ENCODE data around the gene ASIC2.

ASIC2 gene

DNA sequence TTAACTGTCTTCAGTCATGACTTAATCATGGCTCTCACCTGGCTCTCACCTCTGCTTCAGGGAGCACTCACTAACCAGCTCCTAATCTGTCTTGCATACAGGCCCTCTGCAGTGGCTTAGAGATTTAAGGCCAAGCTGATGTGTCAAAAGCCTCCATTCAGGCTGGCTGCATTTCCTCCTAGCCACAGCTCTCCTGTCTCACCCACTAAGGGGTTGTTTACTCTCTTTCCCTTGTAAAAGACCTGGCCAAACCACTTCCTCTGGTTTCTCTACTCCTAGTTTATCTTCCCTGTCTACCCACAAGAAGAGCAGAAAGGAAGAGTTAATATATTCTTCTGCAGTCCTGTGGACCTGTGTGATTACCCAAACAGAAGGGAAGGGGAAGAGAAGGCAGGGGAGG lies 9.3 kb upstream of the ASIC2 start:
- Histone ChIP-seq H3K9me3 (ENCODE audit: low read length) (no peaks in the 10 kb centered on the region), H2AFZ (ENCODE audit: low read depth, low read length) (no peak overlapping the region), H3K36me3 (ENCODE audit: insufficient read depth, low read length) (no peaks in the 10 kb centered on the region), H3K4me3 (ENCODE audit: low read length) (no peak overlapping the region), H3K27me3 (ENCODE audit: insufficient read depth, low read length) (peaks cover 5% of the 10 kb centered on the region), H3K4me1 (ENCODE audit: insufficient read depth, low read length) (no peaks in the 10 kb centered on the region)

DNA sequence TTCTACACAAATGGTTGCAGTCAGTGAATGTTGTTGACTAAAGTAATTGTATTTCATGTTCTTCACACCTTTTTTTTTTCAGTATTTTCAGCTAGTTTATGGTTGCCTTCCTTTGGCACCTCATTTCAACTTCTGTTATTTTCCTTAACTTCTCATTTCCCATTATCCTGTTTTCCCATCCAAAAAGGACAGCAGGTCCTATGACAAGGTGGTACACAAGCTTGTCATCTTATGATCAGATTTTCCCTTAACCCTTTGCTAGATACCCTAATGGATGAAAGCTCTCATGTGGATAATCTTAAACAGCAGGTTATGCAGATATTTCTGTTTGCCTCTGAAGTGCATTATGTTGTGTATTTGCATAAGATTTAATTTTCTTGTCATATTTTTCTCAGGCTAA lies 7.1 kb upstream of the ASIC2 start:
- Histone ChIP-seq H3K36me3 (ENCODE audit: insufficient read depth, low read length) (no peaks in the 10 kb centered on the region), H3K4me1 (ENCODE audit: insufficient read depth, low read length) (no peaks in the 10 kb centered on the region), H3K27me3 (ENCODE audit: insufficient read depth, low read length) (no peaks in the 10 kb centered on the region), H3K4me3 (ENCODE audit: low read length) (no peak overlapping the region), H2AFZ (ENCODE audit: low read depth, low read length) (no peak overlapping the region), H3K9me3 (ENCODE audit: low read length) (no peaks in the 10 kb centered on the region)

DNA sequence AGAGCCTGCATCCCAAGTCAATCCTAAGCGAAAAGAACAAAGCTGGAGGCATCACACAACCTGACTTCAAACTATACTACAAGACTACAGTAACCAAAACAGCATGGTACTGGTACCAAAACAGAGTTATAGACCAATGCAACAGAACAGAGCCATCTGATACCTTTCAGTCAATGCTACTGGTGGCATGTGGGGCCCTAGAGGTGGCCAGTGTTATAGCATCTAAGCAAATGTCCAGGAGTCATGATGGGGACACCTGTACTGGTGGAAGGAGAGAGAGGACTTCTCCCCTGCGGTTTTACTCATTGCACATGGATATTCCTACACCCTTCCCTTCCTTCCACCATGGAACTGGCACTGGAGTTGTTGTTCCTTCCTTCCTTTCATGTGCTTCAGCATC lies 6.0 kb upstream of the ASIC2 start:
- Histone ChIP-seq H3K4me1 (ENCODE audit: insufficient read depth, low read length) (no peaks in the 10 kb centered on the region), H3K9me3 (ENCODE audit: low read length) (no peaks in the 10 kb centered on the region), H2AFZ (ENCODE audit: low read depth, low read length) (no peak overlapping the region), H3K4me3 (ENCODE audit: low read length) (no peak overlapping the region), H3K36me3 (ENCODE audit: insufficient read depth, low read length) (no peaks in the 10 kb centered on the region), H3K27me3 (ENCODE audit: insufficient read depth, low read length) (peaks cover 8% of the 10 kb centered on the region)

DNA sequence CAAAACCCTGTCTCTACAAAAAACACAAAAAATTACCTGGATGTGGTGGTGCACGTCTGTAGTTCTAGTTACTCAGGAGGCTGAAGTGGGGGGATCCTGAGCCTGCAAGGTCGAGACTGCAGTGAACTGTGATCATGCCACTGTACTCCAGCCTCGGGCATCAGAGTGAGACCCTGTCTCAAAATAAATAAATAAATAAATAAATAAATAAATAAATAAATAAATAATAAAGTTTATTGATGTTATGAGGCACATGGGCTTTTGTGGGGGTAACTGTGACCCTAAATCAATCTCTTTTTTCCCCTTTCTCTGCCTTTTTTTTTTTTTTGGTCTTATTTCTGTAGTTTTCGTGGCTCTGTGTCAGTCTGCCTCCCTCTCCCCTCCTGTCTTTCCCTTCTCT lies 4.5 kb upstream of the ASIC2 start:
- Histone ChIP-seq H3K9me3 (ENCODE audit: low read length) (no peaks in the 10 kb centered on the region), H3K4me1 (ENCODE audit: insufficient read depth, low read length) (no peaks in the 10 kb centered on the region), H3K27me3 (ENCODE audit: insufficient read depth, low read length) (peaks cover 22% of the 10 kb centered on the region), H3K36me3 (ENCODE audit: insufficient read depth, low read length) (no peaks in the 10 kb centered on the region), H2AFZ (ENCODE audit: low read depth, low read length) (no peak overlapping the region), H3K4me3 (ENCODE audit: low read length) (no peak overlapping the region)

DNA sequence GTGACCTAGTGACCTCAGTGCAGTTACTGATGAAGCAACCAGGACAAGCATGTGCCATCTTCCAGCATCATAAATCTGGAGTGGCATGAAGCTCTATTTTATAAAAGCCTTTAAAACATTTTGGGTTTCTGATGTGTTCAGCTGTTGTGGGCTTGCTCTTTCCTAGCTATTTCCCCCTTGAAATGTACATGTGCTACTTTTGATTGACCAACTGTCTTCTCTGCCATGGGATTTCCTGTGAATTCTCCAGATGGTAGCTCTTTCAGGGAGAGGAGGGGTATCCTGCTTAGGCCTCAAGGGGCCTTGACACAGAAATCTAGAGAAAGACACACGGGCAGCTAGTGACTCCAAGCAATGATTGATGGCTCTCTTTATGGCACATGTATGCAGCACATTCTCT lies 1.9 kb upstream of the ASIC2 start:
- H3K4me1 ChIP-seq (ENCODE audit: insufficient read depth, low read length), result no peaks in the 10 kb centered on the region
- no peaks in the 10 kb centered on the region for H3K9me3 ChIP-seq (ENCODE audit: low read length)
- peaks cover 41% of the 10 kb centered on the region for H3K27me3 ChIP-seq (ENCODE audit: insufficient read depth, low read length)
- no peak overlapping the region for H3K4me3 ChIP-seq (ENCODE audit: low read length)
- no peak overlapping the region for H2AFZ ChIP-seq (ENCODE audit: low read depth, low read length)
- H3K36me3 ChIP-seq (ENCODE audit: insufficient read depth, low read length), result no peaks in the 10 kb centered on the region

DNA sequence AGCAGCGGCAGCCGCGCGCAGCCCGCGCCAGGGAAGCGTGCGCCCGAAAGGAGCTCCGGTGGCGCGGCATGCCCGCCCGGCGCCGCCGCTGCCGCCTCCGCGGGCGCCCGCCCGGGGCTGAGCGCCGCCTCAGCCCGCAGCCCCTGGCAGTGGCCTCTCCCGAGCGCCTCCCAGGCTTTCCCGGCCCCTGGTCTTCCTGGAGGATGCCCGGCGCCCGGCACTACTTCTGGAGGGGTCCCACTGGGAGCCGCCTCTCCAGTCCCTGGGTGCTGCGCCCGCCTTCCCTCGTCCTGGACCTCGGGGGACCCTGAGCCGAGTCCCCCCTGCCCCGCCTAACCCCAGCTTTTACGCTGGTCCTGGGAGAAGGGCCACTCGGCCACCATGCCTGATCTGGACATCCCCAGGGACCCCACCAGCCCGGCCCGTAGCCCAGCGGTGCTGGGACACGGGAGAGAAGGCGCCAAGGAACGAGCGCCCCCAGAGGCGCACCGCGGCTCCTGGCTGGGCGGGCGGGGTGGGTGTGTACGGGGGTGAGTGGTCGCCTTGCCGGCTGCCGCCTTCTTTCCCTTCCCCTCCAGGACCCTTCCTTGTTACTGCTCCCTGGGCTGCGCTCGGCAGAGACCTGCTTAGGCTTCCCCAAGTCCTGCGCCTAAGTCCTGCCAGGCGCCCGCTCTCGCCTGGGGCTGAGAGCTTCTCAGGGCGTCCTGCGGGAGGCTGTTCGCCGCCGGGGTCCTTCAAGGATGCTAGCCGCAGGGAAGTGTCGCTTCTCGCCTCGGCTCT lies 704 bp downstream of the ASIC2 start:
- no peak overlapping the region for H3K4me3 ChIP-seq (ENCODE audit: low read length)
- no peaks in the 10 kb centered on the region for H3K36me3 ChIP-seq (ENCODE audit: insufficient read depth, low read length)
- no peak overlapping the region for H2AFZ ChIP-seq (ENCODE audit: low read depth, low read length)
- no peaks in the 10 kb centered on the region for H3K9me3 ChIP-seq (ENCODE audit: low read length)
- H3K4me1 ChIP-seq (ENCODE audit: insufficient read depth, low read length), result no peaks in the 10 kb centered on the region
- peaks cover 51% of the 10 kb centered on the region for H3K27me3 ChIP-seq (ENCODE audit: insufficient read depth, low read length)

DNA sequence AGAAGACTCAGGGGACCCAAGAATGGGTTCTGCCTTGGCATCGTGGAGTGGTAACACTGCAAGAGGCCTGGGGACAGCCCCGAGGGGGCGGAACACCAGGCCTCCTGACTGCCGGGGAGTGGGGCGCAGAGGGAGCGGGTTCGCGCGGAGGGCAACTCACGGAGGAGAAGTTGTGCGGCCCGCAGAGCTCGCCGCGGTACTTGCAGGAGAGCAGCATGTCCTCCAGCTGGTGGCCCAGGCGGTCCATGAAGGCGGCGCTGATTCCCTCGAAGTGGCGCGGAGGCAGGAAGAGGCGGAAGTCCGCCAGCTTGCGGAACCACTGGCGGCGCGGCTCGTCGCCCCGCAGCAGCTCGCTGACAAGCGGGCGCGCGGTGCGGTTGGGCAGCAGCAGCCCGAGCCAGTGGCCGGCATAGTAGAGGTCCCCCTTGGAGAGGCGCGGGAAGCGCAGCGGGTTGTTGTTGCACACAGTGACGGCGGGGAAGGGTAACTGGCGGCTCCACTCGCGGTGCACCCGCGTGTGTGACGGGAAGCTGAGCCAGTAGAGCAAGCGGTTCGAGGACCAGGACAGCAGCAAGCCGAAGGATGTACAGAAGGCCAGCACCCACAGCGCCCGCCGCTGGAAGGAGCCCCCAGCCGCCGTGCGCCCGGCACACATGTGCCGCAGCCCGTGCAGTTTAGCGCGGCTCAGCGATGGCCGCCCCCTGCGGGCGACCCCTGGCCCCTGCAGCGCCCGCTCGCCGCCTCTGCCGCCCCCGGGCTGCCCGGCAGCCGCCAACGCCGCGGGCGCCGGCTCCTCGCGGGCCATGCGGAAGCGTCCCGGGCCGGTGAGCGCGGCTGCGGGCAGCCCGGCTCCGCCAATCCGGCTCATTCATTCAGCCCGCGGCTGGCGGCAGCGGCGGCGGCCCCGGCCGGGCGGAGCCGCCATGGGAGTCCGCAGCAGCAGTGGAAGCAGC lies 1.6 kb downstream of the ASIC2 start:
- Histone ChIP-seq H3K36me3 (ENCODE audit: insufficient read depth, low read length) (no peaks in the 10 kb centered on the region), H3K4me3 (ENCODE audit: low read length) (no peak overlapping the region), H3K4me1 (ENCODE audit: insufficient read depth, low read length) (no peaks in the 10 kb centered on the region), H3K27me3 (ENCODE audit: insufficient read depth, low read length) (peaks cover 51% of the 10 kb centered on the region), H2AFZ (ENCODE audit: low read depth, low read length) (no peak overlapping the region), H3K9me3 (ENCODE audit: low read length) (no peaks in the 10 kb centered on the region)

DNA sequence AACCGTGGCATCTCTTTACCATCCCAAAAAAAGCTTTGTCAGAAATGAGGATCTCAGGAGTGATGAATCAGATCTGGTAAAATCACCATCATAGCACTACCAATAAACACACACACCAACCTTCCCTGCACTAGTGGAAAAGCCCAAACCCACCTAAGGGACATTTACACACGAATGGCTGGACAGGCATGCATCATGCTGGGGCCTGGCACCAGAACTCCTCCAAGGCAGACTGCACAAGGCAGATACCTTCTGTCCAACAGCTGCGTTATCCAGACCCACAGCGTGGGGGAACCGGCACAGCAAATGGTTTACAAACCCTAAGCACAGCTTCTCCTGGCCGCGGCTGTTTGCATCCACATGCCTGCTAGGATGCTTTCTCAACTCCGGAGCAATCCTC lies 2.8 kb downstream of the ASIC2 start:
- Histone ChIP-seq H3K4me1 (ENCODE audit: insufficient read depth, low read length) (no peaks in the 10 kb centered on the region), H3K27me3 (ENCODE audit: insufficient read depth, low read length) (peaks cover 51% of the 10 kb centered on the region), H3K36me3 (ENCODE audit: insufficient read depth, low read length) (no peaks in the 10 kb centered on the region), H3K4me3 (ENCODE audit: low read length) (no peak overlapping the region), H3K9me3 (ENCODE audit: low read length) (no peaks in the 10 kb centered on the region), H2AFZ (ENCODE audit: low read depth, low read length) (no peak overlapping the region)

DNA sequence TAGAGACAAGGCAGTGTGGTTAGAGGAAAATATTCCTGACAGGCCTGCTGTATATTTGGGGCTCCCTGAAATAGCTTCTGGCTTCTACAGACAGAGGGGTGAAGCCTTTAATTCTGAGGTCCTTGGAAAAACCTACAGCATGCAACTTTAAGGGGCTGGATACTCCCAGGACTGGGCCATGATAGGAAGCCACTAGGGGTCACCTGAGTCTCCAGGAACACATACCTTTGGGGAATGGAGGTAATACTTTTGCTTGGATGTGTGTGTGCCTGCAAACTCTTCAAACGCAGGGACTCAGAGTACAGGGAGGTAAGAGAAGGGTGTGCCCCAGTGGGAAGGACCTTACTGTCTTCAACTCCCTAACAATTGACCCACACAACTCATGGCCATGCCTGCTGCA lies 4.1 kb downstream of the ASIC2 start:
- Histone ChIP-seq H2AFZ (ENCODE audit: low read depth, low read length) (no peak overlapping the region), H3K4me1 (ENCODE audit: insufficient read depth, low read length) (no peaks in the 10 kb centered on the region), H3K27me3 (ENCODE audit: insufficient read depth, low read length) (peaks cover 42% of the 10 kb centered on the region), H3K36me3 (ENCODE audit: insufficient read depth, low read length) (no peaks in the 10 kb centered on the region), H3K4me3 (ENCODE audit: low read length) (no peak overlapping the region), H3K9me3 (ENCODE audit: low read length) (no peaks in the 10 kb centered on the region)

DNA sequence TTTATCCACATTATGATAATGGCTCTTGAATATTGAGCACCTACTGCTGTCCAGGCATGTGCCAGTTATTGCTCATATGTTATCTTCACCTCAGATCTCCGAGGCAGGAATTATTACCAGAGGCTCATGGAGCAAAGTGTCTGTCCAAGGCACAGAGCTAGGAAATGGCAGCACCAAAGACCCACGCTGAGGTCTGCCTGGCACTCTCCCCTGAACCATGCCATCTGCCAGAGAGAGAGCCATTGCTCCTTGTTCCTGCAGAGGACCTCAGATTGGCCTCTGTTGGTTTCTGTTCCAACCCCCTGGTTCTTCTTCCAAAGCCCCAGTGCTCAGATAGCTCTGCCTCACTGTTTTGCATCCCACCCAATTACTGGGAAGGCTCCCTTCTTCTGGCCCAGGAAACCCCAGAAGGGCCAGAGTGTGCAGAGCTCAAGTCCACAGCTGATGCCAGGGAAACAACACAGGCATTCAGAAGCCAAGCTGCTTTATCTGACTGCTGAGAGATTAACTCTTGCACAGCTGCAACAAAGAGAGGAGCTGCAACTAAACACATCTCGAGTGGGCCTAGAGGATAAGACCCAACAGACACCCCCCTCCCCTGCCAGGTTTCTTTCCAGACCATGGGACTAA lies 5.9 kb downstream of the ASIC2 start:
- H2AFZ ChIP-seq (ENCODE audit: low read depth, low read length), result no peak overlapping the region
- no peaks in the 10 kb centered on the region for H3K36me3 ChIP-seq (ENCODE audit: insufficient read depth, low read length)
- no peaks in the 10 kb centered on the region for H3K4me1 ChIP-seq (ENCODE audit: insufficient read depth, low read length)
- no peak overlapping the region for H3K4me3 ChIP-seq (ENCODE audit: low read length)
- H3K9me3 ChIP-seq (ENCODE audit: low read length), result no peaks in the 10 kb centered on the region
- peaks cover 28% of the 10 kb centered on the region for H3K27me3 ChIP-seq (ENCODE audit: insufficient read depth, low read length)

DNA sequence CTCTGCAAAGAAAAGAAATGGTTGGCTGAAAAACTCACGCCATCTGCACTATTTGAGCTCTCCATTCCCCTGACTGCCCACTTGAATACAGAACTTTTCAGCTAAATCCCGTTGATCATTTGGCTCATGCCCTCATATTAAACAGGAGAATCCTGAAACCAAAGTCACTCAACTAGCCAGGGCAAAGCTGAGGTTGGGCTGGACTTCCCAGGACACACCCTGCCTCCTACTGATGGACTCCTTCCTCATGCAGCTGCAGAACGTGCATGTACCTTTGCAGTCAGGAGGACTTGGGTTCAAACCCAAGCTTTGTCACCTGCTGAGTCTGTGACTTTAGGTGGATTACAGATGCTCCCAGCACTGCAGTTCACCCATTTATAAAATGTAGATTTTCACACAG lies 7.7 kb downstream of the ASIC2 start:
- Histone ChIP-seq H3K4me1 (ENCODE audit: insufficient read depth, low read length) (no peaks in the 10 kb centered on the region), H3K36me3 (ENCODE audit: insufficient read depth, low read length) (no peaks in the 10 kb centered on the region), H2AFZ (ENCODE audit: low read depth, low read length) (no peak overlapping the region), H3K4me3 (ENCODE audit: low read length) (no peak overlapping the region), H3K27me3 (ENCODE audit: insufficient read depth, low read length) (peaks cover 14% of the 10 kb centered on the region), H3K9me3 (ENCODE audit: low read length) (no peaks in the 10 kb centered on the region)

DNA sequence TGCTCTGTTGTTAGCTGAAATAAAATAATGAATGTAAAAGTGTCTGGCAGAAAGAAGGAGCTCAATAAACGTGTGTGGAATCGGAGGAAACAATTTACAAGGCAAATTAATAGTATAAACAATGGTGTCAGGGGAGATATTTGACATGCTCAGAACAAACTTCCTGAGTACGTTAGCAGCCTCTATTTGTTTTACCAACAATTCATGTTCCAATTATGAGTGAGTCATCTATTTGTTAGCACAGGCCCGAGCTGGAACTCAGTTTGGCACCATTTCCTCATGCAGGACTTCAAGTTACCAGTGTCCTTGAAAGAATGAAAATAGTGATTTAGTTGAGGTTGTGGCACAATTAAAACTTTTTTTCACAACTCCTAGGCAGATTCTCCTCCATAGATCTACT lies 9.1 kb downstream of the ASIC2 start:
- H3K9me3 ChIP-seq (ENCODE audit: low read length), result no peaks in the 10 kb centered on the region

More for the DNA sequence above, 9.1 kb downstream of the ASIC2 start:
- Histone ChIP-seq H3K4me3 (ENCODE audit: low read length) (no peak overlapping the region), H2AFZ (ENCODE audit: low read depth, low read length) (no peak overlapping the region), H3K36me3 (ENCODE audit: insufficient read depth, low read length) (no peaks in the 10 kb centered on the region), H3K27me3 (ENCODE audit: insufficient read depth, low read length) (peaks cover 4% of the 10 kb centered on the region), H3K4me1 (ENCODE audit: insufficient read depth, low read length) (no peaks in the 10 kb centered on the region)

Measured in neuron (in vitro differentiated cells).